GM12878 (cell line): ENCODE measurements around the gene TBC1D8. TPM values are rescaled to one million over a fixed set of nuclear protein-coding genes. Genes with fewer than 3 reads are reported as not detected.

ENCODE experiments used
- ATAC-seq: fragments of 200-7000 bp; cut with Tn5 transposase; 3 replicates; pipeline ENCODE4 v1.9.1; 2020; ENCODE audit warnings: mild to moderate bottlenecking, moderate library complexity
- BruUV-seq: library from RNA; stranded (reverse); fragments of 400-500 nt; replicated peaks from 2 replicates; lab custom pipeline; 2021; lab: Mats Ljungman, UMichigan
- CTCF ChIA-PET: fragments of 300-600 bp; sonication (Branson Sonifier 250); formaldehyde crosslinking; extraction: SDS; loops from one replicate; lab custom pipeline; 2021; ENCODE audit warnings: inconsistent platforms; lab: Yijun Ruan, JAX
- POLR2A ChIA-PET: fragments of 350-600 bp; formaldehyde crosslinking; extraction: SDS; loops from one replicate; lab custom pipeline; 2021; ENCODE audit warnings: inconsistent platforms; lab: Charles Lee
- RAD21 ChIA-PET: fragments of 300-600 bp; sonication (Branson Sonifier 250); formaldehyde crosslinking; loops from one replicate; lab custom pipeline; 2023; ENCODE audit warnings: antibody characterized with exemption; ENCODE audit not compliant: unreplicated experiment; lab: Charles Lee
- SMC1A ChIA-PET: fragments of 300-600 bp; sonication (Branson Sonifier 250); formaldehyde crosslinking; loops from one replicate; lab custom pipeline; 2023; ENCODE audit not compliant: unreplicated experiment, uncharacterized antibody; lab: Charles Lee
- DNase-seq: peaks from one replicate; pipeline ENCODE4 v3.0.0-alpha.2; 2011; ENCODE audit warnings: low read depth, low spot score
- FAIRE-seq: peaks from 3 replicates; lab custom pipeline; 2011; peaks lifted over from hg19 to GRCh38; lab: Jason Lieb, UNC
- H2AFZ ChIP-seq: 2 replicates; pipeline ENCODE4 v1.6.0; 2011; ENCODE audit warnings: low read depth, low read length, control low read depth; ENCODE audit not compliant: control insufficient read depth
- H3K27ac ChIP-seq: 2 replicates; pipeline ENCODE4 v1.5.1; 2011; ENCODE audit warnings: control low read depth; ENCODE audit not compliant: control insufficient read depth, insufficient read depth
- H3K27me3 ChIP-seq, 2 experiments: replicated peaks in 1 of 2; 2 replicates each; pipeline versions ENCODE4 v1.6.0 to v1.6.1; 2011; ENCODE audit warnings: low read length in 1 of 2; ENCODE audit not compliant: control insufficient read depth in 2 of 2, insufficient read depth in 2 of 2
- H3K36me3 ChIP-seq, 2 experiments: 2 replicates each; pipeline ENCODE4 v1.5.1; 2011; ENCODE audit warnings: low read length in 1 of 2; ENCODE audit not compliant: control insufficient read depth in 2 of 2, insufficient read depth in 2 of 2
- H3K4me1 ChIP-seq: 2 replicates; pipeline ENCODE4 v1.6.1; 2011; ENCODE audit warnings: mild to moderate bottlenecking, low read length, moderate library complexity, mixed read lengths; ENCODE audit not compliant: control insufficient read depth, insufficient read depth
- H3K4me2 ChIP-seq: 2 replicates; pipeline ENCODE4 v1.6.0; 2011; ENCODE audit warnings: control low read depth; ENCODE audit not compliant: control insufficient read depth, insufficient read depth
- H3K4me3 ChIP-seq: fragments of 200-600 bp; sonication (generic); 2 replicates; pipeline ENCODE4 v1.5.1; 2016
- H3K79me2 ChIP-seq: 2 replicates; pipeline ENCODE4 v1.6.0; 2011; ENCODE audit warnings: low read length; ENCODE audit not compliant: control insufficient read depth, insufficient read depth
- H3K9ac ChIP-seq: 2 replicates; pipeline ENCODE4 v1.8.0; 2011; ENCODE audit warnings: low read length, control low read depth, mixed read lengths; ENCODE audit not compliant: control insufficient read depth, insufficient read depth
- H3K9me3 ChIP-seq: replicated peaks from 3 replicates; pipeline ENCODE4 v1.5.1; 2011; ENCODE audit warnings: mild to moderate bottlenecking, low read length; ENCODE audit not compliant: control insufficient read depth, insufficient read depth
- H4K20me1 ChIP-seq: 2 replicates; pipeline ENCODE4 v1.6.0; 2011; ENCODE audit not compliant: control insufficient read depth, insufficient read depth
- CHD4 ChIP-seq: fragments of 200-600 bp; sonication (generic); IDR thresholded peaks from 2 replicates; pipeline ENCODE4 v1.6.1; 2016; ENCODE audit warnings: mild to moderate bottlenecking
- CUX1 ChIP-seq: IDR thresholded peaks from 2 replicates; pipeline ENCODE4 v1.6.1; 2012; ENCODE audit warnings: improper control_type of control experiment, low read depth, low read length; ENCODE audit not compliant: insufficient replicate concordance
- IKZF1 ChIP-seq: fragments of 450-650 bp; conservative IDR thresholded peaks from 2 replicates; pipeline ENCODE4 v1.6.1; 2017; ENCODE audit warnings: antibody characterized with exemption, mild to moderate bottlenecking
- MEF2A ChIP-seq: IDR thresholded peaks from 2 replicates; pipeline ENCODE4 v1.6.1; 2011; ENCODE audit warnings: low read depth, mild to moderate bottlenecking, low read length, moderate library complexity; ENCODE audit not compliant: insufficient read depth
- NBN ChIP-seq: fragments of 450-650 bp; IDR thresholded peaks from 2 replicates; pipeline ENCODE4 v1.6.1; 2016
- NFIC ChIP-seq: IDR thresholded peaks from 2 replicates; pipeline ENCODE4 v1.6.1; 2012; ENCODE audit warnings: low read depth, mild to moderate bottlenecking, inconsistent platforms, low read length, moderate library complexity
- NFYA ChIP-seq: IDR thresholded peaks from 2 replicates; pipeline ENCODE4 v1.6.1; 2011; ENCODE audit warnings: low read depth, mild to moderate bottlenecking, low read length, improper control_type of control experiment, borderline replicate concordance
- RELB ChIP-seq: fragments of 450-650 bp; IDR thresholded peaks from 2 replicates; pipeline ENCODE4 v1.6.1; 2017; ENCODE audit warnings: low read depth, mild to moderate bottlenecking, moderate library complexity
- SMAD5 ChIP-seq: IDR thresholded peaks from 2 replicates; pipeline ENCODE4 v1.6.1; 2016; ENCODE audit warnings: antibody characterized with exemption, low read depth
- SRF ChIP-seq, 2 experiments: IDR thresholded peaks; 2 replicates each; pipeline ENCODE4 v1.6.1; 2011; ENCODE audit warnings: low read depth in 2 of 2, low read length in 2 of 2, mild to moderate bottlenecking in 1 of 2, moderate library complexity in 1 of 2
- ZBTB33 ChIP-seq: fragments of 450-650 bp; IDR thresholded peaks from 2 replicates; pipeline ENCODE4 v1.6.1; 2017; ENCODE audit warnings: mild to moderate bottlenecking
- WGBS: methylation state at CpG from one replicate; pipeline ENCODE4 v1.1.6; 2016; ENCODE audit warnings: low lambda C conversion rate; ENCODE audit not compliant: insufficient replicate concordance, insufficient coverage; ENCODE audit errors: missing lambda C conversion rate; 5-methylcytosine and 5-hydroxymethylcytosine counted together
- in situ Hi-C: fragments of 300-500 bp; cut with MboI; formaldehyde crosslinking; loops from 9 replicates; pipeline ENCODE4 v1.14.3; 2018; ENCODE audit warnings: mixed read lengths
- intact Hi-C: fragments of 100-400 bp; cut with micrococcal nuclease; formaldehyde crosslinking; loops from one replicate; pipeline ENCODE4 v1.14.2; 2022; ENCODE audit not compliant: unreplicated experiment
- polyA plus RNA-seq, 11 experiments: library from polyadenylated mRNA; depleted of rRNA in 4 of 11; unstranded in 6 of 11; stranded (reverse) in 5 of 11; fragments of >200 nt; fragmentation: Nextera tagmentation in 4 of 11; fragmentation: Illumina TruSeq in 1 of 11; extraction: Ambion mirVana in 4 of 11; extraction: Trizol in 1 of 11; gene quantifications; 1 replicate in 1 of 11; 2 replicates in 10 of 11; pipeline versions ENCODE4 v1.2.1 to v1.2.3, GENCODE V29; 2011 to 2016; ENCODE audit warnings: inconsistent platforms in 2 of 11, missing spikeins in 2 of 11, low read depth in 1 of 11
- total RNA-seq, 4 experiments: library from RNA; depleted of rRNA in 3 of 4; stranded (reverse); fragments of >200 nt in 3 of 4; fragmentation: Illumina TruSeq in 1 of 4; extraction: Trizol in 1 of 4; gene quantifications; 2 replicates each; pipeline versions ENCODE4 v1.2.1 to v1.2.3, GENCODE V29; 2013 to 2021

The TBC1D8 gene
- total and polyA plus RNA-seq, 10 of the 15 experiments (the other 5 are each of a cell fraction or from before 2014, with no cell fraction given), result 0.80 to 4.9 (median 4.4) TPM

- no peak overlapping the region for H3K9ac ChIP-seq
- SMC1A ChIA-PET, result no interaction called here
- H3K4me1 ChIP-seq, result no peaks in the 10 kb centered on the region; the same call in 1 of the 2 replicates
- no TSS peak for BruUV-seq
- no peak for FAIRE-seq
- H3K4me3 ChIP-seq, result no peak overlapping the region
- no peak for DNase-seq
- no peak overlapping the region for H2AFZ ChIP-seq
- intact Hi-C loops (no loop called here), in situ Hi-C loops (no loop called here)
- no peaks in the 10 kb centered on the region for H4K20me1 ChIP-seq
- 26% methylated on average over 5 of the region's 5 CpGs for WGBS
- H3K27me3 ChIP-seq, result no peaks in the 10 kb centered on the region
- CTCF ChIA-PET, result interaction anchor here (0.9 to 1.7 kb wide), 2 partner anchors 20 to 21 kb away, joined by 3 to 4 read pairs; no protein-coding TSS in a partner anchor
- H3K36me3 ChIP-seq, result no peaks in the 10 kb centered on the region; a peak in 1 of 4 replicates
- ATAC-seq, result no peak
- H3K9me3 ChIP-seq, result no peaks in the 10 kb centered on the region; the same call in 2 of the 3 replicates
- RAD21 ChIA-PET, result interaction anchor here (1.4 kb wide), 1 partner anchor 45 kb away, joined by 3 read pairs; no protein-coding TSS in a partner anchor
- H3K79me2 ChIP-seq, result no peaks in the 10 kb centered on the region
- POLR2A ChIA-PET, result no interaction called here
- H3K27ac ChIP-seq, result no peak overlapping the region
- H3K4me2 ChIP-seq, result no peak overlapping the region
- TF ChIP-seq RELB, result no peak
- no peak for TF ChIP-seq NFIC
- TF ChIP-seq CUX1, result no peak
- no peak for TF ChIP-seq MEF2A
- no peak for TF ChIP-seq NBN
- no peak for TF ChIP-seq ZBTB33
- TF ChIP-seq IKZF1, result no peak
- no peak for TF ChIP-seq SRF (IDR thresholded peaks at IDR 0.05; ENCODE audit: low read depth in 2 of 2, low read length in 2 of 2)
- no peak for TF ChIP-seq CHD4
- no peak for TF ChIP-seq SMAD5
- TF ChIP-seq NFYA, result no peak
These were observed 93.9 kb downstream of the TBC1D8 start for GRCh38 chr2:101057051-101057933.
